Stimulated activated CD8-positive, alpha-beta memory T cell treated with anti-CD3 and anti-CD28 coated beads, Interleukin-7, amount 100 ng/mL, for 1 hour (primary cell): Measurements from ENCODE around the gene FURIN.
"Not testable (repeated sequence)": the region's sequence is repeated elsewhere in the genome, so short reads cannot be mapped to it uniquely, and the experiment has no call there.

Source experiments
- DNase-seq, 2 donors: peaks; one replicate each; pipeline ENCODE4 v3.0.0-alpha.2; 2020; ENCODE audit warnings: low read depth in 2 of 2

FURIN gene

GRCh38 chr15:90844696-90845095, 23.7 kb upstream of the FURIN start:
- DNase-seq, result no peak

GRCh38 chr15:90845201-90845949, 23.0 kb upstream of the FURIN start:
- no peak for DNase-seq

- DNase-seq, result not testable (repeated sequence)
Observed at GRCh38 chr15:90849424-90849823, 19.0 kb upstream of the FURIN start.

- DNase-seq, result no peak
Observed at GRCh38 chr15:90851114-90851513, 17.3 kb upstream of the FURIN start.

GRCh38 chr15:90851940-90852339, 16.4 kb upstream of the FURIN start:
- DNase-seq, result no peak

GRCh38 chr15:90855139-90855538, 13.2 kb upstream of the FURIN start:
- no peak for DNase-seq

- DNase-seq, result no peak
Observed at GRCh38 chr15:90857337-90857736, 11.1 kb upstream of the FURIN start.

GRCh38 chr15:90857883-90858443, 10.4 kb upstream of the FURIN start:
- DNase-seq, result no peak

GRCh38 chr15:90859234-90860131, 8.9 kb upstream of the FURIN start:
- no peak for DNase-seq

GRCh38 chr15:90860450-90860849, 7.9 kb upstream of the FURIN start:
- no peak for DNase-seq

- no peak for DNase-seq
Observed at GRCh38 chr15:90860942-90861675, 7.3 kb upstream of the FURIN start.

- DNase-seq, result no peak
Observed at GRCh38 chr15:90862487-90862886, 5.9 kb upstream of the FURIN start.

GRCh38 chr15:90862964-90863778, 5.2 kb upstream of the FURIN start:
- no peak for DNase-seq

GRCh38 chr15:90863987-90864386, 4.4 kb upstream of the FURIN start:
- no peak for DNase-seq

- DNase-seq, result no peak
Observed at GRCh38 chr15:90864507-90864906, 3.9 kb upstream of the FURIN start.

GRCh38 chr15:90865702-90866101, 2.7 kb upstream of the FURIN start:
- no peak for DNase-seq

GRCh38 chr15:90866161-90866715, 2.1 kb upstream of the FURIN start:
- no peak for DNase-seq

GRCh38 chr15:90866800-90867199, 1.6 kb upstream of the FURIN start:
- no peak for DNase-seq

- DNase-seq, result no peak
Observed at GRCh38 chr15:90869140-90869541, 753 bp downstream of the FURIN start.

- no peak for DNase-seq
Observed at GRCh38 chr15:90869601-90870353, 1.4 kb downstream of the FURIN start.
